Stomach (tissue), 9 donors: ENCODE measurements around the gene PRKG1. TPM values are rescaled to one million over a fixed set of nuclear protein-coding genes. Genes with fewer than 3 reads are reported as not detected.

ENCODE experiments used
- DNase-seq, 2 donors: peaks; one replicate each; pipeline versions ENCODE4 v3.0.0 to v3.0.0-alpha.2; 2013 to 2019
- H3K27ac ChIP-seq, 5 donors: fragments of 200-600 bp in 4 of 5; sonication (generic) in 4 of 5; one replicate each; pipeline ENCODE4 v1.5.1; 2013 to 2019; ENCODE audit warnings: mild to moderate bottlenecking in 1 of 5, moderate library complexity in 1 of 5
- H3K27me3 ChIP-seq, 3 donors: fragments of 200-600 bp; sonication (generic); one replicate each; pipeline ENCODE4 v1.5.1; 2017 to 2019; ENCODE audit warnings: mixed run types in 1 of 3
- H3K36me3 ChIP-seq, 4 donors: fragments of 200-600 bp; sonication (generic); 1 replicate in 3 of 4; 2 replicates in 1 of 4; pipeline ENCODE4 v1.5.1; 2016 to 2019
- H3K4me1 ChIP-seq, 4 donors: fragments of 200-600 bp; sonication (generic); one replicate each; pipeline ENCODE4 v1.5.1; 2016 to 2019
- H3K4me3 ChIP-seq, 4 donors: fragments of 200-600 bp; sonication (generic) in 3 of 4; one replicate each; pipeline ENCODE4 v1.5.1; 2016 to 2019; ENCODE audit warnings: mild to moderate bottlenecking in 1 of 4
- H3K9me3 ChIP-seq, 4 donors: fragments of 200-600 bp; sonication (generic); one replicate each; pipeline ENCODE4 v1.5.1; 2016 to 2019
- EP300 ChIP-seq: sonication (generic); formaldehyde crosslinking; IDR thresholded peaks from one replicate; pipeline ENCODE4 v1.6.1; 2017; ENCODE audit warnings: antibody characterized with exemption
- POLR2A ChIP-seq, 4 donors: fragments of 450-650 bp; IDR thresholded peaks; one replicate each; pipeline ENCODE4 v1.6.1; 2016; ENCODE audit warnings: antibody characterized with exemption in 4 of 4, control low read depth in 2 of 4, mild to moderate bottlenecking in 1 of 4, moderate library complexity in 1 of 4
- POLR2AphosphoS5 ChIP-seq, 3 donors: sonication (generic); formaldehyde crosslinking; IDR thresholded peaks; one replicate each; pipeline ENCODE4 v1.6.1; 2016; ENCODE audit warnings: antibody characterized with exemption in 3 of 3
- WGBS, 5 donors: extraction: QIAGEN DNeasy Blood & Tissue Kit in 3 of 5; methylation state at CpG; one replicate each; pipeline versions ENCODE4 v1.1.5 to v1.1.7; 2013 to 2018; 5-methylcytosine and 5-hydroxymethylcytosine counted together
- intact Hi-C: fragments of 100-400 bp; cut with DNase I; formaldehyde crosslinking; loops from one replicate; pipeline ENCODE4 v1.15.1; 2023; ENCODE audit warnings: low total_unique reads
- polyA plus RNA-seq, 3 donors: library from polyadenylated mRNA; stranded (reverse); fragments of 200-250 nt; gene quantifications; one replicate each; pipeline ENCODE4 v1.2.3, GENCODE V29; 2013
- total RNA-seq, 5 donors: library from RNA; depleted of rRNA; stranded (reverse); fragments of >200 nt; gene quantifications; one replicate each; pipeline versions ENCODE4 v1.1.0 to v1.2.3, GENCODE V29; 2014 to 2016
- TF ChIP-seq, protein P1 (sequence below), 7 experiments: fragments of 450-650 bp in 4 of 7; fragments of 200-600 bp in 3 of 7; sonication (generic) in 3 of 7; IDR thresholded peaks; one replicate each; pipeline ENCODE4 v1.5.1; 2016 to 2019; ENCODE audit warnings: antibody characterized with exemption in 7 of 7, control low read depth in 2 of 7, mild to moderate bottlenecking in 1 of 7
- donor health status: healthy with polysubstance abuse.
- donor health status: Bipolar disorder and iron deficiency.
- donor health status: healthy.

Gene PRKG1
- total and polyA plus RNA-seq, 8 donors = 1.5 to 89.2 (median 14.3) TPM

DNA sequence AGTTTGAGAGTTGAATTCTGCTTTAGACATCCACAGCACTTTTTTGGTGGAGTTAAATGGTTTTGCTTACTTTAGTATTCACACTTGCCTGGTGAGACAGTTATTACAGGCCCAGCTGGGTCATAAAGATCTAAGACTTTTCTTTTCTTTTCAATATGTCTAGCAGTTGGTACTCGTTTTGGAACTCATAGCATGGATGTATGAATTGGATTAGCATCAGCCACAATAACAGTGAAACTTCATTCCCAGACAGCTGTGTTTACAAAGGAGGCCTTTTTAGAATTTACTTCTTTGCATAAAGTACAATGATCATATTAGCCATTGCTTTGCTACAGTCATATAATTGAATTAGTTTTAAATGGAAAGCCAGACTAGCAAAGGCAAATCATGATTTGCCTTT is 1071.3 kb downstream of the PRKG1 start:
- H3K27me3 ChIP-seq = no peaks in the 10 kb centered on the region
- H3K9me3 ChIP-seq = no peaks in the 10 kb centered on the region
- H3K4me3 ChIP-seq = no peak overlapping the region
- H3K4me1 ChIP-seq = peaks cover 0 to 6% (median 0%) of the 10 kb centered on the region in 4 donors
- no peaks in the 10 kb centered on the region for H3K36me3 ChIP-seq
- no peak overlapping the region for H3K27ac ChIP-seq
- DNase-seq = peak in 1 of 2 donors; percentile 1
- intact Hi-C loops = no loop called here
- no peak for TF ChIP-seq EP300
- TF ChIP-seq POLR2AphosphoS5 (IDR thresholded peaks at IDR 0.05) = no peak
- TF ChIP-seq POLR2A (IDR thresholded peaks at IDR 0.05) = no peak
- TF ChIP-seq, protein P1, sequence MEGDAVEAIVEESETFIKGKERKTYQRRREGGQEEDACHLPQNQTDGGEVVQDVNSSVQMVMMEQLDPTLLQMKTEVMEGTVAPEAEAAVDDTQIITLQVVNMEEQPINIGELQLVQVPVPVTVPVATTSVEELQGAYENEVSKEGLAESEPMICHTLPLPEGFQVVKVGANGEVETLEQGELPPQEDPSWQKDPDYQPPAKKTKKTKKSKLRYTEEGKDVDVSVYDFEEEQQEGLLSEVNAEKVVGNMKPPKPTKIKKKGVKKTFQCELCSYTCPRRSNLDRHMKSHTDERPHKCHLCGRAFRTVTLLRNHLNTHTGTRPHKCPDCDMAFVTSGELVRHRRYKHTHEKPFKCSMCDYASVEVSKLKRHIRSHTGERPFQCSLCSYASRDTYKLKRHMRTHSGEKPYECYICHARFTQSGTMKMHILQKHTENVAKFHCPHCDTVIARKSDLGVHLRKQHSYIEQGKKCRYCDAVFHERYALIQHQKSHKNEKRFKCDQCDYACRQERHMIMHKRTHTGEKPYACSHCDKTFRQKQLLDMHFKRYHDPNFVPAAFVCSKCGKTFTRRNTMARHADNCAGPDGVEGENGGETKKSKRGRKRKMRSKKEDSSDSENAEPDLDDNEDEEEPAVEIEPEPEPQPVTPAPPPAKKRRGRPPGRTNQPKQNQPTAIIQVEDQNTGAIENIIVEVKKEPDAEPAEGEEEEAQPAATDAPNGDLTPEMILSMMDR (IDR thresholded peaks at IDR 0.05) = no peak
- WGBS, 5 donors = 13 to 42% (median 16%) methylated on average over 1 of the region's 1 CpG

DNA sequence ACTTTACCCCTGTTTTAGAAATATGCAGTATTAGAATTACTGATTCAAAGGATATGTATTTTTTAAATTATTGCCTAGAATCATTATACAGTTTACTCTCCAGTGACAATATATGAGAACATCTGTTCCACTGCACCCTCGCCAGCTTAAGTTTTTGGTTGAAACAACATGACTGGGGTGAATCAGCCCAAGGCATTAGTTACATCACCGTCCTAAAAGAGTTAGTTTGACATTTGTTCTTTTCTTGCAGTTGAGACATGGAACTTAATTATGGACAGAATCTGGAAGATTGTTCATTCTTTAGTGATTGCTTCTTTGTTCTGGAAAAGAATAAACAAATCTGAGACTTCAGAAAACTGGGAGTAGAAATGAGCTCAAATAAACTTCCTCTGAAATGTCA is 1072.5 kb downstream of the PRKG1 start:
- 29 to 54% (median 46%) methylated on average over 2 of the region's 2 CpGs for WGBS, 5 donors

DNA sequence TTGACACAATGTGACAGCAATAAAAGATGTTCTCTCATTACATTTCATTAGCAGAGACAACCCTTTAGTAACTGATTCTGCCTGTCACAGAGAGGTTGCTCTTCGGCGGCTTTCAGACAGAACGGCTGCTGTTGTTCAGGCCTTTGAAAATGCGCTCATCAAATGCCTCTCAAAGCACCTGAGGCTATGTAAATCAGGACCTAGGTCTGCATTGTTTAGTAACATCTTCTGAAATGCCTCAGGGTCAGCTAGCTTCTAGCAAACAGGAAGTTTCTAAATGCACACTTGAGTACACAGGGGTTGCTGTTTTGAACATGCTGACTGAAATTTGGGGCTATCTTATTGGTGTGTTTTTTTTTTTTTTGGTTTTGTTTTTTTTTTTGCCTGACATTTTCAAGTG is 1096.5 kb downstream of the PRKG1 start:
- peaks cover 0 to 5% (median 0%) of the 10 kb centered on the region in 4 donors for H3K9me3 ChIP-seq
- no peaks in the 10 kb centered on the region for H3K27me3 ChIP-seq
- no peaks in the 10 kb centered on the region for H3K36me3 ChIP-seq
- TF ChIP-seq, protein P1 (IDR thresholded peaks at IDR 0.05) = no peak
- no peak for TF ChIP-seq EP300
- TF ChIP-seq POLR2AphosphoS5 (IDR thresholded peaks at IDR 0.05) = no peak
- no peak for TF ChIP-seq POLR2A (IDR thresholded peaks at IDR 0.05)
- WGBS, 5 donors = 76 to 90% (median 83%) methylated on average over 3 to 4 of the region's 4 CpGs
- H3K27ac ChIP-seq = no peak overlapping the region
- H3K4me1 ChIP-seq = no peaks in the 10 kb centered on the region
- H3K4me3 ChIP-seq = no peak overlapping the region
- no peak for DNase-seq
- intact Hi-C loops = no loop called here

More for the DNA sequence above, 1072.5 kb downstream of the PRKG1 start:
- Histone ChIP-seq H3K36me3 (no peaks in the 10 kb centered on the region), H3K4me1 (peaks cover 0 to 6% (median 0%) of the 10 kb centered on the region in 4 donors), H3K27me3 (no peaks in the 10 kb centered on the region), H3K9me3 (no peaks in the 10 kb centered on the region), H3K4me3 (no peak overlapping the region), H3K27ac (no peak overlapping the region)
- TF ChIP-seq POLR2A (IDR thresholded peaks at IDR 0.05) = no peak
- TF ChIP-seq EP300 = no peak
- no peak for TF ChIP-seq POLR2AphosphoS5 (IDR thresholded peaks at IDR 0.05)
- TF ChIP-seq, protein P1 (IDR thresholded peaks at IDR 0.05) = no peak
- DNase-seq = peak in 1 of 2 donors; percentile 2
- intact Hi-C loops = no loop called here

DNA sequence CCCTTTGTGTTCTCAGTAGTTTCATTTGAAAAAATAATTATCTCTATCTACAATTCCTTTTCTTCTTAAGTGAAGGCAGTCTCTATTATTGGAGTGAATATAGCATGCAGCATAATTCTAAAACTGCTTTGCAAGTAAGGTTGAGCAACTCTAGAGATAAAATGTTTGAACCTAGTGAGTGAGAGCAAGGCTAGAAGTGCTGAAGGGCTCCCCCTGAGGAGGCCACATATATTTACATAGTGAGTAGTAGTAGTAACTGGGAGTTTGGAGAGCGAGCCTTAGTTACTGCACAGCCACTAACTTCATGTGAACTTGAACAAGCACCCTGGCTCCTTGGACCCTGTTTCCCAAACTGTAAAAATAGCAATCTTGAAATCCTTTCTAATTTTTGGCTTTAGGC is 1098.3 kb downstream of the PRKG1 start:
- H3K36me3 ChIP-seq = no peaks in the 10 kb centered on the region
- H3K9me3 ChIP-seq = peaks cover 0 to 6% (median 0%) of the 10 kb centered on the region in 4 donors
- H3K27me3 ChIP-seq = no peaks in the 10 kb centered on the region
- no peak overlapping the region for H3K4me3 ChIP-seq
- 57 to 75% (median 70%) methylated on average over 1 of the region's 1 CpG for WGBS, 5 donors
- H3K27ac ChIP-seq = no peak overlapping the region
- peak in 1 of 2 donors; percentile 12 for DNase-seq
- TF ChIP-seq POLR2A (IDR thresholded peaks at IDR 0.05) (no peak), POLR2AphosphoS5 (IDR thresholded peaks at IDR 0.05) (no peak), EP300 (no peak)
- TF ChIP-seq, protein P1 (IDR thresholded peaks at IDR 0.05) = no peak
- H3K4me1 ChIP-seq = no peaks in the 10 kb centered on the region
- intact Hi-C loops = no loop called here
